A375 (cell line): ENCODE results near the gene RGS9. TPM values are rescaled to one million over a fixed set of nuclear protein-coding genes. Genes with fewer than 3 reads are reported as not detected.

ENCODE experiments used
- small RNA-seq: library from RNA; depleted of rRNA; stranded (forward); fragments of <200 nt; gene quantifications from one replicate; pipeline ENCODE3, GENCODE V24; 2014
- total RNA-seq: library from RNA; depleted of rRNA; stranded (reverse); fragments of >200 nt; shearing (Covaris generic); gene quantifications from 2 replicates; pipeline ENCODE4 v1.2.3, GENCODE V29; 2014; rRNA removed

The RGS9 gene
- 1.8 and 2.2 TPM in 2 replicates for total RNA-seq

DNA sequence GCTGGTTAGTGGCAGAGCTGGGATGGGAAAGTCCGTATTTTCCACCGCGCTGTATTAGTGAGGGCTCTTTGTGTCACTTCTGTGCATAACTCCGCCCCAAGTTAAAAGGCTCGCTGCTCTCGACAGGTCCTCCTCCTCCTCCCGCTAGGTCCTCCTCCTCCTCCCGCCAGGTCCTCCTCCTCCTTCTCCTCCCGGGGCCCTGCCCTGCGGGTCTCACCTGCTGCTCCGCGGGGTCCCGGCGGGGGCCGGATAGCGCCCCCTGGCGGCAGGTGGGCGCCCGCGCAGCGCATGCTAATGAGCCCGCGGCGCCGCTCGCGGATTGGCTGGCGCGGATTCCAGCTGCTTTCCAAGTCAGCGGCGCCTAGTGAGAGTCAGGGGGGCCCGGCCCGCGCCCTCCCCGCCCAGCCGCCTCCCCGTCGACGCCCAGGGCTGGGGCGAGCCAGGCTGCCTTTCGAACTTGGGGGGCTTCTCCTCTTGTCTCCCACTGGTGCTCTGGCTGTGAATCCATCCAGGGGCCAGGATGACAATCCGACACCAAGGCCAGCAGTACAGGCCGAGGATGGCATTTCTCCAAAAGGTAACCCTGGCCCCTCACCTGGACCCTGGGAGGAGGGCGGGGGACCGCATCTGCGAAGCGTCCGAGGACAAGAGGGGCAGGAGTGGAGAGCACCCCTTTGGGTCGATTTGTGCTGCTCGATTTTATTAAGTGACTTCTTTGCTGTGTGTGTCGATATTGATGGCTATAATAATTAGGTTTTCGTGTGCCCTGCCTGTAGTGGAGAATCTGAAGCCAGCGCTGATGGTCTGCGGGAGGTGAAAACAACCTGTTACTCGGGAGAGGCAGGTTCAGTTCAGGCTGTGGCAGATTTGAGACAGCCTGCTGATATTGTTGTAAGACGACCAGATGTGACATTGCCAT lies at the start of gene RGS9:
TSS of gene RGS9 (plus strand) at position 350 of the 919 bp plus-strand sequence. CDS start at position 521, 171 bp downstream.

Small RNA genes within 50 kb of the gene (small RNA-seq; reads per million reads assigned to genes)
- not detected for gene AC060771.1

Other genes with a start within 250 kb of the RGS9 start
- 1.2 and 2.6 TPM in 2 replicates for gene LRRC37A3, start 217.9 kb upstream of the RGS9 start, total RNA-seq
- gene GNA13, start 80.6 kb upstream of the RGS9 start, total RNA-seq, result 18.6 and 20.9 TPM in 2 replicates